ENCODE results near the gene SCOC.

DNA sequence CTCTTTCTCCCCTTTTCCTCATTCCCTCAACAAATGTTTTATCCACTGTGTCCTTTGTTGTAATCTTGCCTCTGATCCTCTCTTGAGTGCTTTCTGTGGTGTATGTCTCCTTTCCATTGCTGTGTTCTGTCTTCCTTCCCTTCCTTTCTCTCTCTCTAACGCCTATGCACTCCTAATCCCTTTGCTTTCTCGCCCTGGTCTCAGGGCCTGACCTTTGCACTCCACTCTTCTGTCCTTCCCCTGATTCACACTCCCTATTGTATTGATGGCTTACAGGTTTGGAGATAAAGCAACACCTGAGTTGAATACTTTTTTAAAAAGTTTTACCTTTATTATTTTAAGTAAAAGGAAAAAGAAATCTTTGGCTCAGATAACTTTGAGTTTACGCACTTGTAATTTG, 15.6 kb upstream of the SCOC start:
- TF ChIP-seq, protein P1, sequence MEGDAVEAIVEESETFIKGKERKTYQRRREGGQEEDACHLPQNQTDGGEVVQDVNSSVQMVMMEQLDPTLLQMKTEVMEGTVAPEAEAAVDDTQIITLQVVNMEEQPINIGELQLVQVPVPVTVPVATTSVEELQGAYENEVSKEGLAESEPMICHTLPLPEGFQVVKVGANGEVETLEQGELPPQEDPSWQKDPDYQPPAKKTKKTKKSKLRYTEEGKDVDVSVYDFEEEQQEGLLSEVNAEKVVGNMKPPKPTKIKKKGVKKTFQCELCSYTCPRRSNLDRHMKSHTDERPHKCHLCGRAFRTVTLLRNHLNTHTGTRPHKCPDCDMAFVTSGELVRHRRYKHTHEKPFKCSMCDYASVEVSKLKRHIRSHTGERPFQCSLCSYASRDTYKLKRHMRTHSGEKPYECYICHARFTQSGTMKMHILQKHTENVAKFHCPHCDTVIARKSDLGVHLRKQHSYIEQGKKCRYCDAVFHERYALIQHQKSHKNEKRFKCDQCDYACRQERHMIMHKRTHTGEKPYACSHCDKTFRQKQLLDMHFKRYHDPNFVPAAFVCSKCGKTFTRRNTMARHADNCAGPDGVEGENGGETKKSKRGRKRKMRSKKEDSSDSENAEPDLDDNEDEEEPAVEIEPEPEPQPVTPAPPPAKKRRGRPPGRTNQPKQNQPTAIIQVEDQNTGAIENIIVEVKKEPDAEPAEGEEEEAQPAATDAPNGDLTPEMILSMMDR (IDR thresholded peaks at IDR 0.05) = no peak
- TF ChIP-seq POLR2A (IDR thresholded peaks at IDR 0.05) = no peak

Data from testis (tissue), 2 donors.